GM19395 (cell line): ENCODE data around the gene MTUS2.
"Not testable (repeated sequence)": the region's sequence is repeated elsewhere in the genome, so short reads cannot be mapped to it uniquely, and the experiment has no call there.

Experiments
- ATAC-seq: cut with Tn5 transposase; IDR thresholded peaks from one replicate; pipeline ENCODE4 v1.9.1; 2021; ENCODE audit warnings: mild to moderate bottlenecking, moderate library complexity; ENCODE audit not compliant: unreplicated experiment

The MTUS2 gene

GRCh38 chr13:28955264-28955966 is 135.3 kb downstream of the MTUS2 start:
- no peak for ATAC-seq

- ATAC-seq, result no peak
Observed at GRCh38 chr13:28958018-28958417, 137.9 kb downstream of the MTUS2 start.

GRCh38 chr13:28958441-28958840 is 138.3 kb downstream of the MTUS2 start:
- no peak for ATAC-seq

GRCh38 chr13:28964052-28964451 is 143.9 kb downstream of the MTUS2 start:
- ATAC-seq, result no peak

GRCh38 chr13:28964803-28965202 is 144.7 kb downstream of the MTUS2 start:
- no peak for ATAC-seq

GRCh38 chr13:28967029-28967915 is 147.1 kb downstream of the MTUS2 start:
- no peak for ATAC-seq

- ATAC-seq, result no peak
Observed at GRCh38 chr13:28976195-28976594, 156.1 kb downstream of the MTUS2 start.

GRCh38 chr13:28976636-28977035 is 156.5 kb downstream of the MTUS2 start:
- ATAC-seq, result no peak

GRCh38 chr13:28978574-28978973 is 158.4 kb downstream of the MTUS2 start:
- ATAC-seq, result no peak

GRCh38 chr13:28981530-28981929 is 161.4 kb downstream of the MTUS2 start:
- no peak for ATAC-seq

- ATAC-seq, result no peak
Observed at GRCh38 chr13:28983641-28984040, 163.5 kb downstream of the MTUS2 start.

GRCh38 chr13:28984326-28984725 is 164.2 kb downstream of the MTUS2 start:
- no peak for ATAC-seq

GRCh38 chr13:28984825-28985224 is 164.7 kb downstream of the MTUS2 start:
- ATAC-seq, result no peak

- not testable (repeated sequence) for ATAC-seq
Observed at GRCh38 chr13:28990378-28990777, 170.2 kb downstream of the MTUS2 start.

- no peak for ATAC-seq
Observed at GRCh38 chr13:28991764-28992163, 171.6 kb downstream of the MTUS2 start.

GRCh38 chr13:29000826-29001225 is 180.7 kb downstream of the MTUS2 start:
- no peak for ATAC-seq

- ATAC-seq, result no peak
Observed at GRCh38 chr13:29005035-29005762, 185.1 kb downstream of the MTUS2 start.

GRCh38 chr13:29005763-29006120 is 185.6 kb downstream of the MTUS2 start:
- no peak for ATAC-seq

GRCh38 chr13:29006359-29006850 is 186.3 kb downstream of the MTUS2 start:
- no peak for ATAC-seq

- ATAC-seq, result no peak
Observed at GRCh38 chr13:29008296-29008695, 188.2 kb downstream of the MTUS2 start.

- no peak for ATAC-seq
Observed at GRCh38 chr13:29020314-29020713, 200.2 kb downstream of the MTUS2 start.
